GM23248 (cell line): Measurements from ENCODE around the gene TRMU.

Source experiments
- EZH2 ChIP-seq: fragments of 200-600 bp; sonication (generic); IDR thresholded peaks from 2 replicates; pipeline ENCODE4 v1.6.1; 2018; ENCODE audit warnings: antibody characterized with exemption, mild to moderate bottlenecking; ENCODE audit not compliant: insufficient read depth, poor library complexity, severe bottlenecking
- EZH2phosphoT487 ChIP-seq: fragments of 200-600 bp; sonication (generic); IDR thresholded peaks from 2 replicates; pipeline ENCODE4 v1.6.1; 2018; ENCODE audit warnings: antibody characterized with exemption, moderate library complexity, mild to moderate bottlenecking, low read depth; ENCODE audit not compliant: insufficient read depth

DNA sequence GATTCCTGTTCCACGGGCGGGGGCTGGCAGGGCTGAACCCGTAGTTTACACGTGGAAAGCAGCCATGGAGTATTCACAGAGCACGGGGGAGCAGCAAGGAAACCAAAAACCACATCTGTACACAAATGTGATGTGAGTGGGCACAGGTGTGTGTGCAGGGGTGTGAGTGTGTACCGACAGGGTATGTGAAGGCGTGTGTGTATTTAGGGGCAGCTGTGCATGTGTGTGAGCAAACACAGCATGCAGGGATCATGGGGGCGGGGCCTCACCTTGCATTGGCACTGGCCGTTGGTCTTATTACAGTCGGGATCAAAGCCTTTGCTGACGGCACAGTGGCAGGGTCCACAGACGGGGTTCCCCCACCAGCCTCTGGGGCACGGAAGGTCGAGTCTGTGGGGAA is 58.4 kb downstream of the TRMU start:
- TF ChIP-seq EZH2 (no peak), EZH2phosphoT487 (no peak)
